Measurements from ENCODE around the gene SIGLEC11.

- TF ChIP-seq, protein P1, sequence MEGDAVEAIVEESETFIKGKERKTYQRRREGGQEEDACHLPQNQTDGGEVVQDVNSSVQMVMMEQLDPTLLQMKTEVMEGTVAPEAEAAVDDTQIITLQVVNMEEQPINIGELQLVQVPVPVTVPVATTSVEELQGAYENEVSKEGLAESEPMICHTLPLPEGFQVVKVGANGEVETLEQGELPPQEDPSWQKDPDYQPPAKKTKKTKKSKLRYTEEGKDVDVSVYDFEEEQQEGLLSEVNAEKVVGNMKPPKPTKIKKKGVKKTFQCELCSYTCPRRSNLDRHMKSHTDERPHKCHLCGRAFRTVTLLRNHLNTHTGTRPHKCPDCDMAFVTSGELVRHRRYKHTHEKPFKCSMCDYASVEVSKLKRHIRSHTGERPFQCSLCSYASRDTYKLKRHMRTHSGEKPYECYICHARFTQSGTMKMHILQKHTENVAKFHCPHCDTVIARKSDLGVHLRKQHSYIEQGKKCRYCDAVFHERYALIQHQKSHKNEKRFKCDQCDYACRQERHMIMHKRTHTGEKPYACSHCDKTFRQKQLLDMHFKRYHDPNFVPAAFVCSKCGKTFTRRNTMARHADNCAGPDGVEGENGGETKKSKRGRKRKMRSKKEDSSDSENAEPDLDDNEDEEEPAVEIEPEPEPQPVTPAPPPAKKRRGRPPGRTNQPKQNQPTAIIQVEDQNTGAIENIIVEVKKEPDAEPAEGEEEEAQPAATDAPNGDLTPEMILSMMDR (IDR thresholded peaks at IDR 0.05; ENCODE audit: poor library complexity, severe bottlenecking) = no peak
- no peak for TF ChIP-seq MXI1 (conservative IDR thresholded peaks at IDR 0.05; ENCODE audit: poor library complexity, severe bottlenecking)
- no peak for TF ChIP-seq TAF1 (IDR thresholded peaks at IDR 0.05; ENCODE audit: low read depth)
- no peak for TF ChIP-seq EZH2 (IDR thresholded peaks at IDR 0.05; ENCODE audit: borderline replicate concordance, insufficient read depth, low read length, poor library complexity, severe bottlenecking)
- TF ChIP-seq, protein P2, sequence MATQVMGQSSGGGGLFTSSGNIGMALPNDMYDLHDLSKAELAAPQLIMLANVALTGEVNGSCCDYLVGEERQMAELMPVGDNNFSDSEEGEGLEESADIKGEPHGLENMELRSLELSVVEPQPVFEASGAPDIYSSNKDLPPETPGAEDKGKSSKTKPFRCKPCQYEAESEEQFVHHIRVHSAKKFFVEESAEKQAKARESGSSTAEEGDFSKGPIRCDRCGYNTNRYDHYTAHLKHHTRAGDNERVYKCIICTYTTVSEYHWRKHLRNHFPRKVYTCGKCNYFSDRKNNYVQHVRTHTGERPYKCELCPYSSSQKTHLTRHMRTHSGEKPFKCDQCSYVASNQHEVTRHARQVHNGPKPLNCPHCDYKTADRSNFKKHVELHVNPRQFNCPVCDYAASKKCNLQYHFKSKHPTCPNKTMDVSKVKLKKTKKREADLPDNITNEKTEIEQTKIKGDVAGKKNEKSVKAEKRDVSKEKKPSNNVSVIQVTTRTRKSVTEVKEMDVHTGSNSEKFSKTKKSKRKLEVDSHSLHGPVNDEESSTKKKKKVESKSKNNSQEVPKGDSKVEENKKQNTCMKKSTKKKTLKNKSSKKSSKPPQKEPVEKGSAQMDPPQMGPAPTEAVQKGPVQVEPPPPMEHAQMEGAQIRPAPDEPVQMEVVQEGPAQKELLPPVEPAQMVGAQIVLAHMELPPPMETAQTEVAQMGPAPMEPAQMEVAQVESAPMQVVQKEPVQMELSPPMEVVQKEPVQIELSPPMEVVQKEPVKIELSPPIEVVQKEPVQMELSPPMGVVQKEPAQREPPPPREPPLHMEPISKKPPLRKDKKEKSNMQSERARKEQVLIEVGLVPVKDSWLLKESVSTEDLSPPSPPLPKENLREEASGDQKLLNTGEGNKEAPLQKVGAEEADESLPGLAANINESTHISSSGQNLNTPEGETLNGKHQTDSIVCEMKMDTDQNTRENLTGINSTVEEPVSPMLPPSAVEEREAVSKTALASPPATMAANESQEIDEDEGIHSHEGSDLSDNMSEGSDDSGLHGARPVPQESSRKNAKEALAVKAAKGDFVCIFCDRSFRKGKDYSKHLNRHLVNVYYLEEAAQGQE (IDR thresholded peaks at IDR 0.05; ENCODE audit: borderline replicate concordance) = no peak
- TF ChIP-seq SMC3 (conservative IDR thresholded peaks at IDR 0.05; ENCODE audit: poor library complexity) = no peak
- TF ChIP-seq POLR2AphosphoS5 (IDR thresholded peaks at IDR 0.05) = no peak
Observed at GRCh38 chr19:49984491-49984890, 23.5 kb upstream of the SIGLEC11 start.

Measured in neural cell (in vitro differentiated cells).